ENCODE results near the gene C1QTNF6.
A peak's percentile ranks its signal among the peaks of the same experiment; 100 is the strongest.

Gene C1QTNF6

DNA sequence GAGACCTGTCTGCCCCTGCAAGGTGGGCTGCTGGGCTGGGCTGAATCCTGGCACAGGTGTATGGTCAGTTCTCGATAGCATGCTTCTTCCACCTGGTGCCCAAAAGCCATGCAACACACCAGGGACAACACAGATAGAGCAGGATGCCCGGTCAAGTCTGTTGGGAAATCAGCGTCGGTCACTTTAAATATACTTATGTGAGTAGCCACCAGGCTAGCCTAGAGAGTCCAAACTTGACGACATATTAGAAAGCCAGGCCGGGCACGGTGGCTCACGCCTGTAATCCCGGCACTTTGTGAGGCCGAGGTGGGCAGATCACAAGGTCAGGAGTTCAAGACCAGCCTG, 8.9 kb downstream of the C1QTNF6 start:
- TF ChIP-seq, protein P1, sequence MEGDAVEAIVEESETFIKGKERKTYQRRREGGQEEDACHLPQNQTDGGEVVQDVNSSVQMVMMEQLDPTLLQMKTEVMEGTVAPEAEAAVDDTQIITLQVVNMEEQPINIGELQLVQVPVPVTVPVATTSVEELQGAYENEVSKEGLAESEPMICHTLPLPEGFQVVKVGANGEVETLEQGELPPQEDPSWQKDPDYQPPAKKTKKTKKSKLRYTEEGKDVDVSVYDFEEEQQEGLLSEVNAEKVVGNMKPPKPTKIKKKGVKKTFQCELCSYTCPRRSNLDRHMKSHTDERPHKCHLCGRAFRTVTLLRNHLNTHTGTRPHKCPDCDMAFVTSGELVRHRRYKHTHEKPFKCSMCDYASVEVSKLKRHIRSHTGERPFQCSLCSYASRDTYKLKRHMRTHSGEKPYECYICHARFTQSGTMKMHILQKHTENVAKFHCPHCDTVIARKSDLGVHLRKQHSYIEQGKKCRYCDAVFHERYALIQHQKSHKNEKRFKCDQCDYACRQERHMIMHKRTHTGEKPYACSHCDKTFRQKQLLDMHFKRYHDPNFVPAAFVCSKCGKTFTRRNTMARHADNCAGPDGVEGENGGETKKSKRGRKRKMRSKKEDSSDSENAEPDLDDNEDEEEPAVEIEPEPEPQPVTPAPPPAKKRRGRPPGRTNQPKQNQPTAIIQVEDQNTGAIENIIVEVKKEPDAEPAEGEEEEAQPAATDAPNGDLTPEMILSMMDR (IDR thresholded peaks at IDR 0.05; ENCODE audit: low read depth, low read length, missing control alignments): no peak
- no peaks in the 10 kb centered on the region for H3K36me3 ChIP-seq (replicated peaks)
- in situ Hi-C loops (cut with HindIII; ENCODE audit: low pct_ligation_motif_present, low sequenced_read_pairs): loop anchor here (5.0 kb wide), 1 partner anchor 83 kb away; no protein-coding TSS in a partner anchor
- H3K4me3 ChIP-seq (ENCODE audit: low read depth, low read length): no peak overlapping the region
- DNase-seq: no peak
- no peaks in the 10 kb centered on the region for H3K27me3 ChIP-seq (replicated peaks)
- H3K27ac ChIP-seq: no peak overlapping the region

DNA sequence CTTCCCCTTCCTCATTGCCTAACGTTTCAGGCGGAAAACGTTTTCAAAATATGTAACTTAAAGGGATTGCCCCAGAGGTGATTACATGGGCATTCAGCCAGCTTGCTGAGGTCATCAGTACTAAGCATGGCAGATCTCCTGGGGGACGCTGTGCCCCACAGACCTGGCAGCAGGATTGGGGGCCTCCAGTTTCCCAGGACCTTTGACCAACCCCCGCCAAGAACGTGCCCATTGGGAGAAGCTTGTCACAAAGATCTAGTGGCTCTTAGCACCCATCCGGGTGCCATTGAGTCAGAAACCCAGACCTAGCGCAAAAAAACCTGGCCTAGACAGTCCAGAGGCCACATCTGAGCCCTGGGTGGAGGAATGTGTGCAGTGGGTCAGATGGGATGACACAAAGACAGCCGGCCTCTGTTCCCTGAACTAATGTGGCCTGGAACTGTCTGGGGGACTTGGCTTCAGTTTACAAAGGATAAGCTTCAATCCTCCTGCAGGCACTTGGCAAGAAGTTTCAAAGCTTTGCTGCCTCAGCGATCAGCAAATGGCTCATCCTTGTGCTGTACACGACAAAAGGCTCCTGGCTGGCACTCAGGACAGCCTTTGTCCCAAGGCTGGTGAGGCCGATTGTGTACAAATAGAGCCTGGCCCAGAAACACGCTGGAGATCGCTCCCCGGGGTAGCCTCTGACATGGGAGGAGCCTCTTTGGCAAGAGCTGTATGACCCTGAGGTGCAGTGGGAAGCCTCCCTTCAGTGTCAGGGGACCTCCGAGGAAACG, 9.5 kb downstream of the C1QTNF6 start:
- in situ Hi-C loops (cut with HindIII; ENCODE audit: low pct_ligation_motif_present, low sequenced_read_pairs): loop anchor here (5.0 kb wide), 1 partner anchor 84 kb away; no protein-coding TSS in a partner anchor
- no peaks in the 10 kb centered on the region for H3K36me3 ChIP-seq (replicated peaks)
- H3K27ac ChIP-seq: no peak overlapping the region
- TF ChIP-seq, protein P1 (IDR thresholded peaks at IDR 0.05; ENCODE audit: low read depth, low read length, missing control alignments): no peak
- DNase-seq: no peak
- no peak overlapping the region for H3K4me3 ChIP-seq (ENCODE audit: low read depth, low read length)
- no peaks in the 10 kb centered on the region for H3K27me3 ChIP-seq (replicated peaks)

DNA sequence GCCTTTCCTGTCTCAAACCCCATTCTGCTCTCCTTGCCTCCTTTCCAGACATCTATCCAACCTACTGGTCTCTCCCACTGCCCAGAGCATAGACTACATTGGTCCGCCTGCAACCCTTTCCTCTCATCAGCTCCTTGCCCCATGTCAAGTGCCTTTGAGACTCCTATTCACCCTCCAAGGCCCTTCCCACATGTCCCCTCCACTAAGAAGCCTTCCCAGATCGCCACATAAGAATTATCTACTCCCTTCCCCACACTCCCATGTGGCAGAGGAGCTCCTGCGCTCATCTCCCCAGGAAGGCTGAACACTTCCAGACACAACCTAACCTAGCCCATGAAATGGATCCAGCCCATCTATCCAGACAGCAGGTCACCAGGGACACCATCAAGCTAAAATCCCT, 10.3 kb downstream of the C1QTNF6 start:
- TF ChIP-seq, protein P1 (IDR thresholded peaks at IDR 0.05; ENCODE audit: low read depth, low read length, missing control alignments): no peak
- in situ Hi-C loops (cut with HindIII; ENCODE audit: low pct_ligation_motif_present, low sequenced_read_pairs): loop anchor here (5.0 kb wide), 1 partner anchor 85 kb away; no protein-coding TSS in a partner anchor
- Histone ChIP-seq H3K27me3 (replicated peaks) (no peaks in the 10 kb centered on the region), H3K27ac (no peak overlapping the region), H3K4me3 (ENCODE audit: low read depth, low read length) (no peak overlapping the region), H3K36me3 (replicated peaks) (no peaks in the 10 kb centered on the region)
- no peak for DNase-seq

DNA sequence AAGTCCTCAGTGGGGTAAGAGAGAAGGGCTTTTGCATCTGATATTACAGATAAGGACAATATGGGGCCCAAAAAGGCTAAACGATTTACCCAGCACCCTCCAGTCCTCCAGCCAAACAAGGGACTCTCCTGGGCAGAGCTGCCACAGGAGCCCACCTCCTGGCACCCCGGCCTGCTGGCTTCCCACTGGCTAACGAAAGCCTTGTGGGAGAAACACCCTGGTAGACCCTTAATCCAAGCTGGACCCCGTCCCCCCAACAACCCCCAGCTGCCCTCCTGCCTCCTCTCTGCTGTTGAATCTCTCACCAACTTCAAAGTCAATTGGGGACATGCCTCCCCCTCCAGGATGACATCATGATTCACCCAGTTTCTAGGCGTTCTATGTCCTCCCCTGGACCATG, 10.8 kb downstream of the C1QTNF6 start:
- Histone ChIP-seq H3K4me3 (ENCODE audit: low read depth, low read length) (no peak overlapping the region), H3K27ac (no peak overlapping the region), H3K36me3 (replicated peaks) (no peaks in the 10 kb centered on the region), H3K27me3 (replicated peaks) (no peaks in the 10 kb centered on the region)
- TF ChIP-seq, protein P1 (IDR thresholded peaks at IDR 0.05; ENCODE audit: low read depth, low read length, missing control alignments): no peak
- DNase-seq: no peak
- in situ Hi-C loops (cut with HindIII; ENCODE audit: low pct_ligation_motif_present, low sequenced_read_pairs): loop anchor here (5.0 kb wide), 1 partner anchor 85 kb away; no protein-coding TSS in a partner anchor

DNA sequence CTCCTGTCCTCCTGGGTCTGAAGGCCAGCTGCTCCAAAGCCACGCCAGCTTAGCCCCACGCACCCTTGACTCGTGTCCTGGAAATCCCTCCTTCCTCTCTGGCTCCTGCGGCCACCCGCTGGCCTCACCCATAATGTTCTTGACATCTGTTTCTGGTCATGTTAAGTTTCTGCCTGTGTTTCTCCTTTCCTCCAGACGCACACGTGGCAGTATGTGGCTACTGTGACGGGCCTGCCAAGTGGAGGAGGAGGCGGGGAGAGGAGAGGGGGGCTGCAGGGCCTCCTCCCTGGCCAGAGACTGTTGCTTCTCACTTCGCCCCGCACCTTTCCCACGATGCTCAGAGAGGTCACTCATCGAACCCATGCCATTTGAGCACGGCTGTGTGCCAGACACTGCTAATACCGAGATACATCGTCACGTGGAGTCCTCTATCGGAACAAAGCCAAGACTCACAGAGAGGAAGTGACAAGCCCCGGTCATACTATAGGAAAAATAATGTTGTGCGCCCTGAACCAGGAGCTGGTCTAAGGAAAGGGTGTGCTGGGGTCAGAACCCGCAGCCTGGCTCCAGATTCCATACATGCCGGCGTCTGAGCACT, 11.5 kb downstream of the C1QTNF6 start:
- Histone ChIP-seq H3K4me3 (ENCODE audit: low read depth, low read length) (peak overlapping the region; percentile 5), H3K27ac (no peak overlapping the region), H3K27me3 (replicated peaks) (no peaks in the 10 kb centered on the region), H3K36me3 (replicated peaks) (no peaks in the 10 kb centered on the region)
- DNase-seq: peak; percentile 47
- TF ChIP-seq, protein P1 (IDR thresholded peaks at IDR 0.05; ENCODE audit: low read depth, low read length, missing control alignments): peak; percentile 4
- in situ Hi-C loops (cut with HindIII; ENCODE audit: low pct_ligation_motif_present, low sequenced_read_pairs): loop anchor here (5.0 kb wide), 1 partner anchor 86 kb away; no protein-coding TSS in a partner anchor

Data from brain microvascular endothelial cell (primary cell).